Heart left ventricle (tissue), 13 donors: Measurements from ENCODE around the gene MCCD1.

Experiments
- POLR2A ChIP-seq, 2 donors: fragments of 450-650 bp; IDR thresholded peaks; one replicate each; pipeline ENCODE4 v1.6.1; 2017; ENCODE audit warnings: antibody characterized with exemption in 2 of 2, mild to moderate bottlenecking in 2 of 2, moderate library complexity in 2 of 2
- TF ChIP-seq, protein P1 (sequence below), 12 donors: fragments of 200-600 bp; sonication (generic) in 4 of 12; IDR thresholded peaks; one replicate each; pipeline versions ENCODE4 v1.5.0 to v1.8.0; 2018 to 2022; ENCODE audit warnings: antibody characterized with exemption in 12 of 12, mild to moderate bottlenecking in 5 of 12
- donor health status: ischemic (EF 13 %, LVEDD 7.1; RV severe dilation, severe dysfunction).
- donor health status: DM: no; HTN: yes; CAD: no.
- donor health status: DM: no; HTN: no; CAD: no.
- donor health status: ischemic (EF 25% LVEDD 6.9; RV normal size, moderate dysfunction).
- donor health status: ischemic (EF 25% LVEDD 5.7; RV mildly dilated, moderate dysfunction).
- donor health status: ischemic (EF 35%, LVEDD 5.7; RV mildly dilated, moderate dysfunction).
- donor health status: nonischemic (EF 11% LVEDD 7.7; RV severe dilation, severe dysfunction).
- donor health status: DM: yes; HTN: yes; CAD: no.
- donor health status: PGD.
- donor health status: ischemic (EF 29% LVEDD 5.4; RV normal size, mild dysfunction).
- donor health status: nonischemic (EF 23%, LVEDD 6.1; RV moderate dilation, normal function).

DNA sequence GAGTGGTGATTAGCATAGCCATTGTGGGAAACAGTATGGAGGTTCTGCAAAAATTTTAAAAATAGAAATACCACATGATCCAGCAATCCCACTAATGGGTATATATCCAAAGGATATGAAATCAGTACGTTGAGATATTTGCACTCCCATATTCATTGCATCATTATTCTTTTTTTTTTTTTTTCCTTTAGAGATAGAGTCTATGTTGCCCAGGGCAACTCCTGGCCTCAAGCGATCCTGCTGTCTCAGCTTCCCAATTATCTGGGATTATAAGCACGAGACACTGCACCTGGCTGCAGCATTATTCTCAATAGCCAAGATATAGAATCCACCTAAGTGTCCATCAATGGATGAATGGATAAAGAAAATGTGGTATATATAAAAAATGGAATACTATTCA lies 6.9 kb upstream of the MCCD1 start:
- TF ChIP-seq, protein P1, sequence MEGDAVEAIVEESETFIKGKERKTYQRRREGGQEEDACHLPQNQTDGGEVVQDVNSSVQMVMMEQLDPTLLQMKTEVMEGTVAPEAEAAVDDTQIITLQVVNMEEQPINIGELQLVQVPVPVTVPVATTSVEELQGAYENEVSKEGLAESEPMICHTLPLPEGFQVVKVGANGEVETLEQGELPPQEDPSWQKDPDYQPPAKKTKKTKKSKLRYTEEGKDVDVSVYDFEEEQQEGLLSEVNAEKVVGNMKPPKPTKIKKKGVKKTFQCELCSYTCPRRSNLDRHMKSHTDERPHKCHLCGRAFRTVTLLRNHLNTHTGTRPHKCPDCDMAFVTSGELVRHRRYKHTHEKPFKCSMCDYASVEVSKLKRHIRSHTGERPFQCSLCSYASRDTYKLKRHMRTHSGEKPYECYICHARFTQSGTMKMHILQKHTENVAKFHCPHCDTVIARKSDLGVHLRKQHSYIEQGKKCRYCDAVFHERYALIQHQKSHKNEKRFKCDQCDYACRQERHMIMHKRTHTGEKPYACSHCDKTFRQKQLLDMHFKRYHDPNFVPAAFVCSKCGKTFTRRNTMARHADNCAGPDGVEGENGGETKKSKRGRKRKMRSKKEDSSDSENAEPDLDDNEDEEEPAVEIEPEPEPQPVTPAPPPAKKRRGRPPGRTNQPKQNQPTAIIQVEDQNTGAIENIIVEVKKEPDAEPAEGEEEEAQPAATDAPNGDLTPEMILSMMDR (IDR thresholded peaks at IDR 0.05): no peak
- no peak for TF ChIP-seq POLR2A (IDR thresholded peaks at IDR 0.05)
